ENCODE data around the gene MSMO1. TPM values are rescaled to one million over a fixed set of nuclear protein-coding genes. Genes with fewer than 3 reads are reported as not detected.

The MSMO1 gene
- total and polyA plus RNA-seq, 10 of the 15 experiments (the other 5 are each of a cell fraction or from before 2014, with no cell fraction given), result 63.6 to 168 (median 105) TPM

GRCh38 chr4:165370530-165370929 lies 43.1 kb downstream of the MSMO1 start:
- SMC1A ChIA-PET (ENCODE audit: uncharacterized antibody, unreplicated experiment), result no interaction called here
- BruUV-seq (replicated peaks), result no TSS peak
- Histone ChIP-seq H3K36me3 (ENCODE audit: control insufficient read depth in 2 of 2, insufficient read depth in 2 of 2, low read length in 1 of 2) (no peaks in the 10 kb centered on the region), H3K9me3 (replicated peaks; ENCODE audit: control insufficient read depth, insufficient read depth, low read length) (no peaks in the 10 kb centered on the region), H4K20me1 (ENCODE audit: control insufficient read depth, insufficient read depth) (no peaks in the 10 kb centered on the region), H2AFZ (ENCODE audit: control insufficient read depth, low read depth, low read length) (no peak overlapping the region), H3K79me2 (ENCODE audit: control insufficient read depth, insufficient read depth, low read length) (no peaks in the 10 kb centered on the region), H3K9ac (ENCODE audit: control insufficient read depth, insufficient read depth, low read length) (no peak overlapping the region), H3K27me3 (replicated peaks in 1 of 2; ENCODE audit: control insufficient read depth in 2 of 2, insufficient read depth in 2 of 2, low read length in 1 of 2) (no peaks in the 10 kb centered on the region; a peak in 1 of 4 replicates), H3K27ac (ENCODE audit: control insufficient read depth, insufficient read depth) (no peak overlapping the region), H3K4me3 (no peak overlapping the region), H3K4me1 (ENCODE audit: control insufficient read depth, insufficient read depth, low read length) (no peaks in the 10 kb centered on the region), H3K4me2 (ENCODE audit: control insufficient read depth, insufficient read depth) (no peak overlapping the region)
- no peak for DNase-seq (ENCODE audit: low read depth, low spot score)
- in situ Hi-C loops (cut with MboI), result no loop called here
- intact Hi-C loops (cut with micrococcal nuclease; ENCODE audit: unreplicated experiment), result no loop called here
- no peak for FAIRE-seq
- CTCF ChIA-PET, result no interaction called here
- POLR2A ChIA-PET, result no interaction called here
- no peak for ATAC-seq
- WGBS (ENCODE audit: insufficient coverage, insufficient replicate concordance, low lambda C conversion rate, missing lambda C conversion rate), result 6% methylated on average over 1 of the region's 1 CpG
- RAD21 ChIA-PET (ENCODE audit: unreplicated experiment), result no interaction called here
- no peak for TF ChIP-seq LARP7 (IDR thresholded peaks at IDR 0.05)
- TF ChIP-seq, protein P1, sequence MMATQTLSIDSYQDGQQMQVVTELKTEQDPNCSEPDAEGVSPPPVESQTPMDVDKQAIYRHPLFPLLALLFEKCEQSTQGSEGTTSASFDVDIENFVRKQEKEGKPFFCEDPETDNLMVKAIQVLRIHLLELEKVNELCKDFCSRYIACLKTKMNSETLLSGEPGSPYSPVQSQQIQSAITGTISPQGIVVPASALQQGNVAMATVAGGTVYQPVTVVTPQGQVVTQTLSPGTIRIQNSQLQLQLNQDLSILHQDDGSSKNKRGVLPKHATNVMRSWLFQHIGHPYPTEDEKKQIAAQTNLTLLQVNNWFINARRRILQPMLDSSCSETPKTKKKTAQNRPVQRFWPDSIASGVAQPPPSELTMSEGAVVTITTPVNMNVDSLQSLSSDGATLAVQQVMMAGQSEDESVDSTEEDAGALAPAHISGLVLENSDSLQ (IDR thresholded peaks at IDR 0.05), result no peak
- TF ChIP-seq YY1 (IDR thresholded peaks at IDR 0.05; ENCODE audit: low read depth, low read length), result no peak
- TF ChIP-seq NR2F1 (conservative IDR thresholded peaks at IDR 0.05), result no peak
- TF ChIP-seq CEBPB (IDR thresholded peaks at IDR 0.05; ENCODE audit: borderline replicate concordance in 1 of 2, low read depth in 2 of 2, low read length in 2 of 2), result no peak
- no peak for TF ChIP-seq BCLAF1 (IDR thresholded peaks at IDR 0.05)
- no peak for TF ChIP-seq ZNF592 (IDR thresholded peaks at IDR 0.05)
- TF ChIP-seq RELB (IDR thresholded peaks at IDR 0.05; ENCODE audit: low read depth), result no peak
- TF ChIP-seq HDAC6 (IDR thresholded peaks at IDR 0.05; ENCODE audit: unreplicated experiment), result no peak
- TF ChIP-seq, protein P2, sequence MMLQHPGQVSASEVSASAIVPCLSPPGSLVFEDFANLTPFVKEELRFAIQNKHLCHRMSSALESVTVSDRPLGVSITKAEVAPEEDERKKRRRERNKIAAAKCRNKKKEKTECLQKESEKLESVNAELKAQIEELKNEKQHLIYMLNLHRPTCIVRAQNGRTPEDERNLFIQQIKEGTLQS (IDR thresholded peaks at IDR 0.05; ENCODE audit: borderline replicate concordance, extremely low read depth, low read depth, low read length), result no peak
- no peak for TF ChIP-seq MTA2 (IDR thresholded peaks at IDR 0.05; ENCODE audit: low read depth)
- TF ChIP-seq USF2 (IDR thresholded peaks at IDR 0.05; ENCODE audit: borderline replicate concordance, low read depth, low read length), result no peak
- no peak for TF ChIP-seq CHD2 (IDR thresholded peaks at IDR 0.05; ENCODE audit: borderline replicate concordance, low read depth, low read length)

Data from GM12878 (cell line).